Mononuclear cell (primary cell): ENCODE results near the gene OR6B2. TPM values are rescaled to one million over a fixed set of nuclear protein-coding genes. Genes with fewer than 3 reads are reported as not detected.

Source experiments
- total RNA-seq: library from RNA; depleted of rRNA; stranded (reverse); fragments of >200 nt; gene quantifications from one replicate; pipeline ENCODE4 v1.2.3, GENCODE V29; 2012

The OR6B2 gene
- total RNA-seq, 1 donor, result not detected

Other genes with a start within 250 kb of the OR6B2 start
- gene NDUFA10, start 5.1 kb downstream of the OR6B2 start, total RNA-seq, result 65.8 TPM
- gene OR6B3, start 23.1 kb upstream of the OR6B2 start, total RNA-seq, result not detected
- 30.6 TPM for gene COPS9, start 105.9 kb upstream of the OR6B2 start, total RNA-seq
- not detected for gene OTOS, start 110.2 kb upstream of the OR6B2 start, total RNA-seq